IMR-90 (cell line): ENCODE data around the gene REV3L. TPM values are rescaled to one million over a fixed set of nuclear protein-coding genes. Genes with fewer than 3 reads are reported as not detected.

Experiments used
- ATAC-seq: fragments of 200-7000 bp; cut with Tn5 transposase; 2 replicates; pipeline ENCODE4 v1.9.1; 2020; ENCODE audit warnings: low read depth, mild to moderate bottlenecking, moderate library complexity
- BruUV-seq: library from RNA; stranded (reverse); fragments of 400-500 nt; replicated peaks from 2 replicates; lab custom pipeline; 2021; lab: Mats Ljungman, UMichigan
- CTCF ChIA-PET: fragments of 300-600 bp; formaldehyde crosslinking; extraction: SDS; loops from one replicate; lab custom pipeline; 2021; ENCODE audit warnings: antibody characterized with exemption; lab: Yijun Ruan, JAX
- POLR2A ChIA-PET: fragments of 300-600 bp; sonication (Branson Sonifier 250); formaldehyde crosslinking; loops from one replicate; lab custom pipeline; 2022; ENCODE audit warnings: antibody characterized with exemption; ENCODE audit not compliant: unreplicated experiment; lab: Charles Lee
- DNase-seq: peaks from one replicate; pipeline ENCODE4 v3.0.0; 2013
- H2AFZ ChIP-seq: replicated peaks from 2 replicates; pipeline ENCODE3; 2013; ENCODE audit warnings: low read length, mild to moderate bottlenecking; ENCODE audit not compliant: poor library complexity
- H2AK5ac ChIP-seq: 2 replicates; pipeline ENCODE4 v1.6.1; 2013; ENCODE audit warnings: low read depth, low read length, inconsistent platforms
- H2AK9ac ChIP-seq: replicated peaks from 2 replicates; pipeline ENCODE3; 2013; ENCODE audit warnings: mild to moderate bottlenecking, low read depth, low read length, moderate library complexity; ENCODE audit not compliant: poor library complexity
- H2BK120ac ChIP-seq: 2 replicates; pipeline ENCODE4 v1.6.1; 2013; ENCODE audit warnings: low read depth, low read length, inconsistent platforms
- H2BK15ac ChIP-seq: 3 replicates; pipeline ENCODE4 v1.6.1; 2013; ENCODE audit warnings: low read depth, low read length, inconsistent platforms
- H2BK20ac ChIP-seq: 2 replicates; pipeline ENCODE4 v1.6.1; 2013; ENCODE audit warnings: low read depth, mild to moderate bottlenecking, inconsistent platforms, low read length, moderate library complexity
- H2BK5ac ChIP-seq: 2 replicates; pipeline ENCODE4 v1.6.1; 2013; ENCODE audit warnings: mild to moderate bottlenecking, low read depth, low read length, inconsistent platforms; ENCODE audit not compliant: poor library complexity, severe bottlenecking
- H3K14ac ChIP-seq: replicated peaks from 2 replicates; pipeline ENCODE4 v1.6.1; 2013; ENCODE audit warnings: low read depth, low read length, inconsistent platforms
- H3K18ac ChIP-seq: 2 replicates; pipeline ENCODE4 v1.6.1; 2013; ENCODE audit warnings: low read depth, low read length, control low read depth
- H3K23ac ChIP-seq: 2 replicates; pipeline ENCODE4 v1.6.1; 2013; ENCODE audit warnings: low read depth, low read length, inconsistent platforms
- H3K27ac ChIP-seq: 2 replicates; pipeline ENCODE4 v1.5.1; 2013; ENCODE audit warnings: mild to moderate bottlenecking, control low read depth, low read length; ENCODE audit not compliant: insufficient read depth
- H3K27me3 ChIP-seq: 2 replicates; pipeline ENCODE4 v1.6.1; 2013; ENCODE audit warnings: low read length; ENCODE audit not compliant: control insufficient read depth, insufficient read depth
- H3K36me3 ChIP-seq: 2 replicates; pipeline ENCODE4 v1.6.1; 2013; ENCODE audit warnings: low read length, mixed read lengths; ENCODE audit not compliant: control insufficient read depth, insufficient read depth
- H3K4ac ChIP-seq: 2 replicates; pipeline ENCODE4 v1.6.1; 2013; ENCODE audit warnings: low read depth, low read length, inconsistent platforms
- H3K4me1 ChIP-seq: 2 replicates; pipeline ENCODE4 v1.6.1; 2013; ENCODE audit warnings: low read length, mixed read lengths; ENCODE audit not compliant: control insufficient read depth, insufficient read depth
- H3K4me2 ChIP-seq: 2 replicates; pipeline ENCODE4 v1.6.1; 2013; ENCODE audit warnings: low read depth, mild to moderate bottlenecking, control low read depth, low read length, moderate library complexity
- H3K4me3 ChIP-seq: 2 replicates; pipeline ENCODE4 v1.5.1; 2013; ENCODE audit warnings: low read depth, mild to moderate bottlenecking, control low read depth, low read length, moderate library complexity; ENCODE audit not compliant: insufficient read depth
- H3K56ac ChIP-seq: 2 replicates; pipeline ENCODE4 v1.6.1; 2013; ENCODE audit warnings: low read length, inconsistent platforms; ENCODE audit not compliant: insufficient read depth; ENCODE audit errors: extremely low read depth
- H3K79me1 ChIP-seq, 2 experiments: 2 replicates each; pipeline ENCODE4 v1.6.1; 2013; ENCODE audit warnings: low read length in 2 of 2, inconsistent platforms in 1 of 2, low read depth in 1 of 2
- H3K9ac ChIP-seq: 2 replicates; pipeline ENCODE4 v1.6.1; 2013; ENCODE audit warnings: low read depth, low read length, control low read depth
- H3K9me1 ChIP-seq: 2 replicates; pipeline ENCODE4 v1.6.1; 2013; ENCODE audit warnings: low read length, inconsistent platforms; ENCODE audit not compliant: insufficient read depth
- H3K9me3 ChIP-seq: 2 replicates; pipeline ENCODE4 v1.6.1; 2013; ENCODE audit warnings: low read length; ENCODE audit not compliant: control insufficient read depth, insufficient read depth
- H4K20me1 ChIP-seq: 2 replicates; pipeline ENCODE4 v1.6.1; 2013; ENCODE audit warnings: low read length, inconsistent platforms; ENCODE audit not compliant: insufficient read depth
- H4K5ac ChIP-seq: 2 replicates; pipeline ENCODE4 v1.6.1; 2013; ENCODE audit warnings: mild to moderate bottlenecking, low read depth, low read length, control low read depth
- H4K8ac ChIP-seq, 2 experiments: 2 replicates each; pipeline ENCODE4 v1.6.1; 2013; ENCODE audit warnings: low read depth in 2 of 2, low read length in 2 of 2, control low read depth in 1 of 2, inconsistent platforms in 1 of 2
- H4K91ac ChIP-seq: 2 replicates; pipeline ENCODE4 v1.6.1; 2013; ENCODE audit warnings: low read depth, low read length, inconsistent platforms; ENCODE audit not compliant: insufficient read depth
- BHLHE40 ChIP-seq: fragments of 150-350 bp; IDR thresholded peaks from 2 replicates; pipeline ENCODE4 v1.6.1; 2016; ENCODE audit warnings: mild to moderate bottlenecking, low read depth, low read length
- CEBPB ChIP-seq: IDR thresholded peaks from 2 replicates; pipeline ENCODE4 v1.6.1; 2012; ENCODE audit warnings: low read depth, low read length, improper control_type of control experiment
- FOS ChIP-seq: fragments of 150-350 bp; IDR thresholded peaks from 2 replicates; pipeline ENCODE4 v1.6.1; 2016; ENCODE audit warnings: low read depth, low read length
- MAFK ChIP-seq: IDR thresholded peaks from 2 replicates; pipeline ENCODE4 v1.6.1; 2012; ENCODE audit warnings: low read depth, low read length, improper control_type of control experiment
- NFE2L2 ChIP-seq: fragments of 150-350 bp; IDR thresholded peaks from 2 replicates; pipeline ENCODE4 v1.6.1; 2016; ENCODE audit warnings: low read depth, mild to moderate bottlenecking, low read length
- POLR2A ChIP-seq: IDR thresholded peaks from 2 replicates; pipeline ENCODE4 v1.6.1; 2012; ENCODE audit warnings: mild to moderate bottlenecking, low read depth, low read length
- RAD21 ChIP-seq: IDR thresholded peaks from 2 replicates; pipeline ENCODE4 v1.6.1; 2012; ENCODE audit warnings: low read length, improper control_type of control experiment
- RCOR1 ChIP-seq: IDR thresholded peaks from 2 replicates; pipeline ENCODE4 v1.6.1; 2012; ENCODE audit warnings: mild to moderate bottlenecking, low read length, improper control_type of control experiment; ENCODE audit not compliant: insufficient replicate concordance
- WGBS, 2 experiments: methylation state at CpG; one replicate each; pipeline versions ENCODE4 v1.1.5 to v1.1.7; 2013; ENCODE audit warnings: missing lambda C conversion rate in 2 of 2; ENCODE audit not compliant: insufficient read length in 1 of 2; ENCODE audit errors: extremely low coverage in 2 of 2; 5-methylcytosine and 5-hydroxymethylcytosine counted together
- dilution Hi-C: fragments of 300-500 bp; cut with HindIII; formaldehyde crosslinking; loops from one replicate; pipeline ENCODE4 v1.14.3; 2018; ENCODE audit warnings: low sequenced_read_pairs; ENCODE audit not compliant: unreplicated experiment
- in situ Hi-C: fragments of 300-500 bp; cut with MboI; formaldehyde crosslinking; loops from 3 replicates; pipeline ENCODE4 v1.14.3; 2019; ENCODE audit warnings: low sequenced_read_pairs, inconsistent platforms, mixed read lengths
- intact Hi-C: fragments of 100-400 bp; cut with micrococcal nuclease; formaldehyde crosslinking; loops from 2 replicates; pipeline ENCODE4 v1.10.0; 2022
- polyA plus RNA-seq, 3 experiments: library from polyadenylated mRNA; depleted of rRNA; stranded (reverse); fragments of >200 nt; gene quantifications; 2 replicates each; pipeline ENCODE4 v1.2.3, GENCODE V29; 2012; ENCODE audit warnings: low replicate concordance in 1 of 3
- total RNA-seq: library from RNA; depleted of rRNA; stranded (reverse); fragments of >200 nt; gene quantifications from 2 replicates; pipeline ENCODE4 v1.2.3, GENCODE V29; 2012
- TF ChIP-seq, protein P1 (sequence below): conservative IDR thresholded peaks from 2 replicates; pipeline ENCODE4 v1.5.1; 2012; ENCODE audit warnings: mild to moderate bottlenecking, low read depth, low read length, improper control_type of control experiment

Gene REV3L
- total and polyA plus RNA-seq, 2 of the 4 experiments (the other 2 are of a cell fraction) = 7.4 to 15.4 TPM

DNA sequence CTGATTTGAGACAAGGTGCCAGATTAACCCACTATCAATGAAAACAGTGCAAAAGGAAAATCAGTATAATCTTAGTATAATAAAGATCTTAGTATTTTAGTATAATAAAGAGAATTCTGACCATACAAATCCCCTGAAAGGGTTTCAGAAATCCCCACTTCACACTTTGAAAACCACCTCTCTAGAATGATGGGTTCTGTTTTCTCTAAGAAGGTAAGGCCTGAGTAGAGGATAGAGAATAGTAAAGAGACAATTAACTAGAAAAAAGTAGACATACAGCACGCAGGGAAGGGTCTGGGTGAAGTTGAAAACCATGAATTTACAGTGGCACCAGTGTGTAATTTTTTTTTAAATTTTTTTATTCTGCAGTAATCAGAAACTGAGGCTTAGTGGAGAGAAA, 73.6 kb downstream of the REV3L start:
- dilution Hi-C loops = no loop called here
- Histone ChIP-seq H3K18ac (no peak overlapping the region), H4K20me1 (no peaks in the 10 kb centered on the region), H3K79me1 (peaks cover 12 to 32% of the 10 kb centered on the region in 2 experiments), H4K8ac (no peak overlapping the region), H3K4me3 (no peak overlapping the region), H3K4me1 (no peaks in the 10 kb centered on the region), H3K14ac (no peak overlapping the region), H3K9me3 (peaks cover 2% of the 10 kb centered on the region; the same call in 1 of the 2 replicates), H2BK20ac (no peak overlapping the region), H3K4me2 (no peak overlapping the region), H2BK120ac (no peak overlapping the region), H3K9ac (no peak overlapping the region), H3K23ac (no peak overlapping the region), H2AFZ (no peak overlapping the region), H4K5ac (no peak overlapping the region), H3K9me1 (no peaks in the 10 kb centered on the region), H4K91ac (no peak overlapping the region), H3K4ac (no peak overlapping the region), H3K56ac (no peak overlapping the region), H2AK9ac (no peak overlapping the region), H2AK5ac (no peak overlapping the region), H2BK5ac (no peak overlapping the region), H3K27me3 (no peaks in the 10 kb centered on the region), H2BK15ac (no peak overlapping the region), H3K36me3 (peaks cover 22% of the 10 kb centered on the region), H3K27ac (no peak overlapping the region)
- ChIA-PET POLR2A (no interaction called here), CTCF (no interaction called here)
- DNase-seq (no peak), ATAC-seq (no peak)
- no TSS peak for BruUV-seq
- intact Hi-C loops = no loop called here
- WGBS, 2 experiments = 100% methylated on average over 1 of the region's 1 CpG; no CpG with 5 or more reads in 1 of the 2 experiments
- in situ Hi-C loops = no loop called here
- TF ChIP-seq RAD21 (no peak), BHLHE40 (no peak), CEBPB (no peak), FOS (no peak), MAFK (no peak), POLR2A (no peak), RCOR1 (no peak), NFE2L2 (no peak)
- TF ChIP-seq, protein P1, sequence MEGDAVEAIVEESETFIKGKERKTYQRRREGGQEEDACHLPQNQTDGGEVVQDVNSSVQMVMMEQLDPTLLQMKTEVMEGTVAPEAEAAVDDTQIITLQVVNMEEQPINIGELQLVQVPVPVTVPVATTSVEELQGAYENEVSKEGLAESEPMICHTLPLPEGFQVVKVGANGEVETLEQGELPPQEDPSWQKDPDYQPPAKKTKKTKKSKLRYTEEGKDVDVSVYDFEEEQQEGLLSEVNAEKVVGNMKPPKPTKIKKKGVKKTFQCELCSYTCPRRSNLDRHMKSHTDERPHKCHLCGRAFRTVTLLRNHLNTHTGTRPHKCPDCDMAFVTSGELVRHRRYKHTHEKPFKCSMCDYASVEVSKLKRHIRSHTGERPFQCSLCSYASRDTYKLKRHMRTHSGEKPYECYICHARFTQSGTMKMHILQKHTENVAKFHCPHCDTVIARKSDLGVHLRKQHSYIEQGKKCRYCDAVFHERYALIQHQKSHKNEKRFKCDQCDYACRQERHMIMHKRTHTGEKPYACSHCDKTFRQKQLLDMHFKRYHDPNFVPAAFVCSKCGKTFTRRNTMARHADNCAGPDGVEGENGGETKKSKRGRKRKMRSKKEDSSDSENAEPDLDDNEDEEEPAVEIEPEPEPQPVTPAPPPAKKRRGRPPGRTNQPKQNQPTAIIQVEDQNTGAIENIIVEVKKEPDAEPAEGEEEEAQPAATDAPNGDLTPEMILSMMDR = no peak
